Measurements from ENCODE around the gene RIC8A. TPM values are rescaled to one million over a fixed set of nuclear protein-coding genes. Genes with fewer than 3 reads are reported as not detected.

The RIC8A gene
- total and polyA plus RNA-seq, 2 of the 13 experiments (the other 11 are each of a cell fraction or from before 2014, with no cell fraction given): 62.1 to 63.8 TPM

DNA sequence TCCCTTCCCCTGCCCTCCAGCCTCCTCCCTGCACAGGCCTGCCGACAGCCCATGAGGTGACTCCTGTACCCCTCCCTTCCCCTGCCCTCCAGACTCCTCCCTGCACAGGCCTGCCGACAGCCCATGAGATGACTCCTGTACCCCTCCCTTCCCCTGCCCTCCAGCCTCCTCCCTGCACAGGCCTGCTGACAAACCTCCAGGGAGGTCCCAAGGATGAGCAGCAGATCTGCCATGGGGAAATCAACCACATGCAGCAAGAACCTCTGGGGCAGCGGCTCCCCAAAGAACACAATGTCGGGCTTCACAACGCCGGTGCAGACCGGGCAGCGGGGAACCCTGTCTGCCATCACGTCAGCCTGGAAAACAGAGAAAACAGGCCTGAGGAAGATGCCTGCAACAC, 16.4 kb downstream of the RIC8A start:
- ATAC-seq (no peak), DNase-seq (ENCODE audit: low spot score) (no peak), FAIRE-seq (no peak)
- H3K79me2 ChIP-seq (ENCODE audit: insufficient read depth, low read length): no peaks in the 10 kb centered on the region
- H3K9ac ChIP-seq (ENCODE audit: insufficient read depth, low read depth, low read length): no peak overlapping the region
- H3K27me3 ChIP-seq (ENCODE audit: control insufficient read depth in 1 of 2, insufficient read depth in 2 of 2, low read length in 2 of 2): no peaks in the 10 kb centered on the region; a peak in 1 of 5 replicates
- intact Hi-C loops (cut with micrococcal nuclease; ENCODE audit: unreplicated experiment) (no loop called here), in situ Hi-C loops (cut with HindIII; ENCODE audit: extremely low pct_ligation_motif_present, low pct_unique_long_range_greater_than_20kb) (no loop called here)
- POLR2A ChIA-PET: no interaction called here
- no peaks in the 10 kb centered on the region for H3K9me3 ChIP-seq (ENCODE audit: low read length)
- no peak overlapping the region for H2AFZ ChIP-seq (ENCODE audit: low read length)
- no peak overlapping the region for H3K4me3 ChIP-seq (replicated peaks in 1 of 3; ENCODE audit: insufficient read depth in 1 of 3, low read depth in 2 of 3, low read length in 3 of 3)
- H3K4me2 ChIP-seq (ENCODE audit: low read depth, low read length): no peak overlapping the region
- CTCF ChIA-PET (ENCODE audit: low intra/inter-chr PET ratio, low total read pairs): no interaction called here
- WGBS (ENCODE audit: low lambda C conversion rate): 98% methylated on average over 9 of the region's 9 CpGs
- peaks cover 3 to 8% of the 10 kb centered on the region in 2 experiments; a peak in 3 of 5 replicates for H3K36me3 ChIP-seq (replicated peaks in 1 of 2; ENCODE audit: control insufficient read depth in 1 of 2, insufficient read depth in 2 of 2, low read length in 2 of 2)
- no peak overlapping the region for H3K27ac ChIP-seq (ENCODE audit: extremely low read length, insufficient read depth, low read length)
- no TSS peak for BruUV-seq (replicated peaks)
- no peaks in the 10 kb centered on the region for H4K20me1 ChIP-seq (ENCODE audit: insufficient read depth, low read length)
- no peaks in the 10 kb centered on the region for H3K4me1 ChIP-seq (ENCODE audit: insufficient read depth, low read length)
- TF ChIP-seq, protein P1, sequence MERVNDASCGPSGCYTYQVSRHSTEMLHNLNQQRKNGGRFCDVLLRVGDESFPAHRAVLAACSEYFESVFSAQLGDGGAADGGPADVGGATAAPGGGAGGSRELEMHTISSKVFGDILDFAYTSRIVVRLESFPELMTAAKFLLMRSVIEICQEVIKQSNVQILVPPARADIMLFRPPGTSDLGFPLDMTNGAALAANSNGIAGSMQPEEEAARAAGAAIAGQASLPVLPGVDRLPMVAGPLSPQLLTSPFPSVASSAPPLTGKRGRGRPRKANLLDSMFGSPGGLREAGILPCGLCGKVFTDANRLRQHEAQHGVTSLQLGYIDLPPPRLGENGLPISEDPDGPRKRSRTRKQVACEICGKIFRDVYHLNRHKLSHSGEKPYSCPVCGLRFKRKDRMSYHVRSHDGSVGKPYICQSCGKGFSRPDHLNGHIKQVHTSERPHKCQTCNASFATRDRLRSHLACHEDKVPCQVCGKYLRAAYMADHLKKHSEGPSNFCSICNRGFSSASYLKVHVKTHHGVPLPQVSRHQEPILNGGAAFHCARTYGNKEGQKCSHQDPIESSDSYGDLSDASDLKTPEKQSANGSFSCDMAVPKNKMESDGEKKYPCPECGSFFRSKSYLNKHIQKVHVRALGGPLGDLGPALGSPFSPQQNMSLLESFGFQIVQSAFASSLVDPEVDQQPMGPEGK (CRISPR knock-in tag; IDR thresholded peaks at IDR 0.05): no peak
- no peak for TF ChIP-seq HOXA3 (CRISPR knock-in tag; IDR thresholded peaks at IDR 0.05)
- TF ChIP-seq, protein P2, sequence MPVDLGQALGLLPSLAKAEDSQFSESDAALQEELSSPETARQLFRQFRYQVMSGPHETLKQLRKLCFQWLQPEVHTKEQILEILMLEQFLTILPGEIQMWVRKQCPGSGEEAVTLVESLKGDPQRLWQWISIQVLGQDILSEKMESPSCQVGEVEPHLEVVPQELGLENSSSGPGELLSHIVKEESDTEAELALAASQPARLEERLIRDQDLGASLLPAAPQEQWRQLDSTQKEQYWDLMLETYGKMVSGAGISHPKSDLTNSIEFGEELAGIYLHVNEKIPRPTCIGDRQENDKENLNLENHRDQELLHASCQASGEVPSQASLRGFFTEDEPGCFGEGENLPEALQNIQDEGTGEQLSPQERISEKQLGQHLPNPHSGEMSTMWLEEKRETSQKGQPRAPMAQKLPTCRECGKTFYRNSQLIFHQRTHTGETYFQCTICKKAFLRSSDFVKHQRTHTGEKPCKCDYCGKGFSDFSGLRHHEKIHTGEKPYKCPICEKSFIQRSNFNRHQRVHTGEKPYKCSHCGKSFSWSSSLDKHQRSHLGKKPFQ (CRISPR knock-in tag; IDR thresholded peaks at IDR 0.05; ENCODE audit: insufficient replicate concordance): no peak
- TF ChIP-seq ZNF530 (CRISPR knock-in tag; IDR thresholded peaks at IDR 0.05; ENCODE audit: low read depth): no peak
- no peak for TF ChIP-seq SCMH1 (CRISPR knock-in tag; IDR thresholded peaks at IDR 0.05; ENCODE audit: borderline replicate concordance)
- TF ChIP-seq, protein P3, sequence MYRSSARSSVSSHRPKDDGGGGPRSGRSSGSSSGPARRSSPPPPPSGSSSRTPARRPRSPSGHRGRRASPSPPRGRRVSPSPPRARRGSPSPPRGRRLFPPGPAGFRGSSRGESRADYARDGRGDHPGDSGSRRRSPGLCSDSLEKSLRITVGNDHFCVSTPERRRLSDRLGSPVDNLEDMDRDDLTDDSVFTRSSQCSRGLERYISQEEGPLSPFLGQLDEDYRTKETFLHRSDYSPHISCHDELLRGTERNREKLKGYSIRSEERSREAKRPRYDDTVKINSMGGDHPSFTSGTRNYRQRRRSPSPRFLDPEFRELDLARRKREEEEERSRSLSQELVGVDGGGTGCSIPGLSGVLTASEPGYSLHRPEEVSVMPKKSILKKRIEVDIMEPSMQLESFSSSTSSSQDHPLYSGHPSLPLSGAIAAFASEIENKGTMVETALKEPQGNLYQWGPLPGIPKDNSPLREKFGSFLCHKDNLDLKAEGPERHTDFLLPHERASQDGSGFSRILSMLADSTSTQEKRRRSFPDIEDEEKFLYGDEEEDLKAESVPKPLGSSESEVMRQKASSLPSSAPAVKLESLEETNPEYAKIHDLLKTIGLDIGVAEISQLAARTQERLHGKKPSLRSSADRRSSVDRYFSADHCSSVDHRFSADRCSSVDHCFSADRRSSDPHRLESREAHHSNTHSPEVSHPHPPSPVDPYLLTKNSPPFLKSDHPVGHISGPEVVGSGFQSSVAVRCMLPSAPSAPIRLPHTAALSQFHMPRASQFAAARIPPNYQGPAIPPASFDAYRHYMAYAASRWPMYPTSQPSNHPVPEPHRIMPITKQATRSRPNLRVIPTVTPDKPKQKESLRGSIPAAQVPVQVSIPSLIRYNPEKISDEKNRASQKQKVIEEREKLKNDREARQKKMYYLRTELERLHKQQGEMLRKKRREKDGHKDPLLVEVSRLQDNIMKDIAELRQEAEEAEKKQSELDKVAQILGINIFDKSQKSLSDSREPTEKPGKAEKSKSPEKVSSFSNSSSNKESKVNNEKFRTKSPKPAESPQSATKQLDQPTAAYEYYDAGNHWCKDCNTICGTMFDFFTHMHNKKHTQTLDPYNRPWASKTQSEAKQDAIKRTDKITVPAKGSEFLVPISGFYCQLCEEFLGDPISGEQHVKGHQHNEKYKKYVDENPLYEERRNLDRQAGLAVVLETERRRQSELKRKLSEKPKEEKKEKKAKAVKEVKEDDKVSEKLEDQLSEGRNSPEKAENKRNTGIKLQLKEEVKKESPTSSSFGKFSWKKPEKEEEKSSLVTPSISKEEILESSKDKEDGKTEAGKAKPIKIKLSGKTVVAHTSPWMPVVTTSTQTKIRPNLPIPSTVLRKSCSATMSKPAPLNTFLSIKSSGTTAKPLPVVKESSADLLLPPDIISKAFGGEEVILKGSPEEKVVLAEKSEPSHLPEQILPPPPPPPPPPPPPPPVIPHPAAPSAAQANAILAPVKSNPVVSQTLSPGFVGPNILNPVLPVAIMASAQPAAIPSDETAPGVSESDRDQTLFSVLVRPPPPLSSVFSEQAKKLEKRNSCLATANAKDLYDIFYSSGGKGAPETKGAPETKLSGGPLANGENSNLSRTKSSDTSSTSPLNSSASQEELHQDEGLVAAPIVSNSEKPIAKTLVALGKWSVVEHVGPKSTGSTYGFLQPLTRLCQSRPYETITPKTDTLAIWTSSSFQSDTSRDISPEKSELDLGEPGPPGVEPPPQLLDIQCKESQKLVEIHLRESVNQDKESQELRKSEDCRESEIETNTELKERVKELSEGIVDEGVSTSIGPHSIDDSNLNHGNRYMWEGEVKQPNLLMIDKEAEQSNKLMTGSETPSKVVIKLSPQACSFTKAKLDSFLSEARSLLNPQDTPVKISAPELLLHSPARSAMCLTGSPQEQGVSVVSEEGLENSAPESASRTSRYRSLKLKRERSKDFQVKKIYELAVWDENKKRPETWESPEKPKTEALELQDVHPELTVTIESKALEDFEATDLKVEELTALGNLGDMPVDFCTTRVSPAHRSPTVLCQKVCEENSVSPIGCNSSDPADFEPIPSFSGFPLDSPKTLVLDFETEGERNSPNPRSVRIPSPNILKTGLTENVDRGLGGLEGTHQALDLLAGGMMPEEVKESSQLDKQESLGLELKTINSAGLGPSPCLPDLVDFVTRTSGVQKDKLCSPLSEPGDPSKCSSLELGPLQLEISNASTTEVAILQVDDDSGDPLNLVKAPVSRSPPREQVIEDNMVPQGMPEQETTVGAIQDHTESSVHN (CRISPR knock-in tag; IDR thresholded peaks at IDR 0.05): no peak
- no peak for TF ChIP-seq HMG20B (CRISPR knock-in tag; conservative IDR thresholded peaks at IDR 0.05)
- TF ChIP-seq TAF1 (CRISPR knock-in tag; IDR thresholded peaks at IDR 0.05): no peak
- TF ChIP-seq ETV5 (CRISPR knock-in tag; IDR thresholded peaks at IDR 0.05; ENCODE audit: borderline replicate concordance): no peak
- TF ChIP-seq ZNF672 (CRISPR knock-in tag; IDR thresholded peaks at IDR 0.05): no peak
